ENCODE measurements around the gene HNMT.

The HNMT gene

DNA sequence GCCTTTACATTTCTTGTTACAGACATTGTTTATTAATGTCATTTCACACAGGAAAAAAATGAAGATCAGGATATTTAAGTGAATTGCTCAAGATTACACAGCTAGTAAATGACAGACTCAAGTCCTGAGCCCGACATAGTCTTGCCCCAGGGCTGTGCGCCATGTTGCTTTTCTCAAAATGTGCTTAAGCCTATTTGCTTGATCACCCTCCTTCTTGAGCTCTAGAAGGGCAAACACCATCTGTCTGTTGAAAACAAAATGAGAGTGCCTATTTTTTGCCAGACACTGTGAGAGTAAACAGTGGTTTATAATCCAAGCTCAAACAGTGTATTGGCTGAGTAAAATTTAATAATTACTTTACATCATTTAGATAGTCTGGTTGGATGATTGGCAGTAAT lies 34.8 kb upstream of the HNMT start:
- FAIRE-seq, result peak; percentile 98
- no peak for DNase-seq (ENCODE audit: insufficient read length, low spot score)
- TF ChIP-seq, protein P1, sequence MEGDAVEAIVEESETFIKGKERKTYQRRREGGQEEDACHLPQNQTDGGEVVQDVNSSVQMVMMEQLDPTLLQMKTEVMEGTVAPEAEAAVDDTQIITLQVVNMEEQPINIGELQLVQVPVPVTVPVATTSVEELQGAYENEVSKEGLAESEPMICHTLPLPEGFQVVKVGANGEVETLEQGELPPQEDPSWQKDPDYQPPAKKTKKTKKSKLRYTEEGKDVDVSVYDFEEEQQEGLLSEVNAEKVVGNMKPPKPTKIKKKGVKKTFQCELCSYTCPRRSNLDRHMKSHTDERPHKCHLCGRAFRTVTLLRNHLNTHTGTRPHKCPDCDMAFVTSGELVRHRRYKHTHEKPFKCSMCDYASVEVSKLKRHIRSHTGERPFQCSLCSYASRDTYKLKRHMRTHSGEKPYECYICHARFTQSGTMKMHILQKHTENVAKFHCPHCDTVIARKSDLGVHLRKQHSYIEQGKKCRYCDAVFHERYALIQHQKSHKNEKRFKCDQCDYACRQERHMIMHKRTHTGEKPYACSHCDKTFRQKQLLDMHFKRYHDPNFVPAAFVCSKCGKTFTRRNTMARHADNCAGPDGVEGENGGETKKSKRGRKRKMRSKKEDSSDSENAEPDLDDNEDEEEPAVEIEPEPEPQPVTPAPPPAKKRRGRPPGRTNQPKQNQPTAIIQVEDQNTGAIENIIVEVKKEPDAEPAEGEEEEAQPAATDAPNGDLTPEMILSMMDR (IDR thresholded peaks at IDR 0.05; ENCODE audit: insufficient read depth, missing control alignments), result no peak

DNA sequence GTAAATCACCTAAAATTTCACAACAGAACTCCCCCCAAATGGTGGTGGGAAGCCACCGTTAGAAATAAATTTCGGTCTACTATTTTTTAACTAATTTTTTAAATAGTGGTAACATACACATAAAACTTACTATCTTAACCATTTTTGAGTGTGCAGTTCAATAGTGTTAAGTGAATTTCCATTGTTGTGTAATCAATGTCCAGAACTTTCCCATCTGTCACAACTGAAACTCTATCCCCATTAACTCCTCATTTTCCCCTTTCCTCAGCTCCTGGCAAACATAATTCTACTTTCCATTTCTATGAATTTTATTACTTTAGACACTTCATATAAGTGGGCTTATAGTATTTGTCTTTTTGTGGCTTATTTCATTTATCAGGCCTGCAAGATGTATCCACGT lies 34.1 kb upstream of the HNMT start:
- no peak for DNase-seq (ENCODE audit: insufficient read length, low spot score)
- FAIRE-seq, result no peak
- TF ChIP-seq, protein P1 (IDR thresholded peaks at IDR 0.05; ENCODE audit: insufficient read depth, missing control alignments), result no peak

DNA sequence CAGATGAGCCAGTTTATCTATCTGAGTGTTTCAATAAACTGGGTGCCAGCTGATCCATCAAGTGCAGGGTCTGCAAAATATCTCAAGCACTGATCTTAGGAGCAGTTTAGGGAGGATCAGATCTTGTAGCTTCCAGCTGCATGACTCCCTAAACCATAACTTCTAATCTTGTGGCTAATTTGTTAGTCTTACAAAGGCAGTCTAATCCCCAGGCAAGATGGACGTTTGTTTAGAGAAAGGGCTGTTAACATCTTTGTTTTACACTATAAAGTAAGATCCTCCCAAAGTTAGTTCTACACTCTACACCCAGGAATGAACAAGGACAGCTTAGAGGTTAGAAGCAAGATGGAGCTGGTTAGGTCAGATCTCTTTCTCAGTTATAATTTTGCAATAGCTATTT lies 28.7 kb upstream of the HNMT start:
- FAIRE-seq (peak; percentile 88), DNase-seq (ENCODE audit: insufficient read length, low spot score) (no peak)
- TF ChIP-seq, protein P1 (IDR thresholded peaks at IDR 0.05; ENCODE audit: insufficient read depth, missing control alignments), result no peak

GRCh38 chr2:137937246-137937645 lies 27.0 kb upstream of the HNMT start:
- no peak for DNase-seq (ENCODE audit: insufficient read length, low spot score)
- TF ChIP-seq, protein P1 (IDR thresholded peaks at IDR 0.05; ENCODE audit: insufficient read depth, missing control alignments), result no peak

DNA sequence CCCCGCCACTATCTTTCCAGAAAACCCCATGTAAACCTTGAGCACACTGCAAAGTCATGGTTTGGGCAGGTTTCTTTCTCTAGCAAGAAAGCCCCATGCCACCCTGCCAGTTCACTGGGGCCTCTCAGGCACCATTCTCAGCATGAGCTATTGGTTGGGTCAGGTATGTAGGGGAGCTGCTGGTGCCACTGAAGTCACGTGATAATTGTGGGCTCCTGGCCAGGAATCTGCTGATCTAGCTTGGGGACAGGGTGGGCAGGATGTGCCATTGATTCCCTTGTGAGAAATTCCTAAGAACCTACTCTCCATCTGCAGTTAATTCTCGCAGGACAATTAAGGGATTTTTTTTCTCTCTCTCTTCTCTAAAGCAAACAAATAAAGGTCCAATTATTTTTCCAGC lies 26.5 kb upstream of the HNMT start:
- DNase-seq (ENCODE audit: insufficient read length, low spot score), result no peak
- peak; percentile 32 for FAIRE-seq
- TF ChIP-seq, protein P1 (IDR thresholded peaks at IDR 0.05; ENCODE audit: insufficient read depth, missing control alignments), result no peak

More at GRCh38 chr2:137937246-137937645, 27.0 kb upstream of the HNMT start:
- no peak for FAIRE-seq

DNA sequence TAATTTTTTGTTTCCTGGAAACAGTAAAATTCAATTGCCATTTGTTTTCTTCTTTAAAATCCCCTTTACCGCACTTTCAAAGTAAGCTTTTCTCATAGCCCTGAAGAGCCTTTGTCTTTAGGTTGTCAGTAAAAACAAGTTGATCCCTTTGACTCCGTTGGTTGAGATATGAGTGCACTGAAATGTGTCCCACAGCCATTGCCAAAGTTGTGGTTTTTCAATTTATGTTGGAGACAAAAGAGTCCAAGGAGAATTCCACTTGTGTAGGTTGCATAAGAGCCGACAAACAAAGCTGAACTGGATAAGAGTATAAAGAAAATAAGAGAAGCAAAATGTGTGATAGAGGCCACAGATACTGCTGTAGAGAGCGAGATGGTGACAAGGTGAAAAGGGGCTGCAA lies 26.1 kb upstream of the HNMT start:
- TF ChIP-seq, protein P1 (IDR thresholded peaks at IDR 0.05; ENCODE audit: insufficient read depth, missing control alignments), result no peak
- DNase-seq (ENCODE audit: insufficient read length, low spot score) (no peak), FAIRE-seq (peak; percentile 6)

GRCh38 chr2:137939026-137939425 lies 25.2 kb upstream of the HNMT start:
- DNase-seq (ENCODE audit: insufficient read length, low spot score) (no peak), FAIRE-seq (peak; percentile 64)
- TF ChIP-seq, protein P1 (IDR thresholded peaks at IDR 0.05; ENCODE audit: insufficient read depth, missing control alignments), result no peak
